B cell (primary cell): ENCODE results near the gene TCF15. TPM values are rescaled to one million over a fixed set of nuclear protein-coding genes. Genes with fewer than 3 reads are reported as not detected.

ENCODE experiments used
- ATAC-seq: fragments of 200-7000 bp; cut with Tn5 transposase; one replicate; pipeline ENCODE4 v1.10.0; 2021; ENCODE audit warnings: low read depth, mild to moderate bottlenecking, moderate number of reproducible peaks, moderate library complexity
- CTCF ChIA-PET: fragments of 350-600 bp; sonication (Branson Sonifier 250); formaldehyde crosslinking; loops from one replicate; lab custom pipeline; 2021; ENCODE audit warnings: antibody characterized with exemption, inconsistent platforms; lab: Charles Lee
- POLR2A ChIA-PET: fragments of 350-600 bp; sonication (Branson Sonifier 250); formaldehyde crosslinking; loops from one replicate; lab custom pipeline; 2021; ENCODE audit warnings: antibody characterized with exemption; lab: Charles Lee
- DNase-seq: peaks from one replicate; pipeline ENCODE4 v3.0.0; 2013
- H2AFZ ChIP-seq: 2 replicates; pipeline ENCODE4 v1.6.1; 2012; ENCODE audit warnings: mild to moderate bottlenecking, low read depth, low read length; ENCODE audit not compliant: insufficient read depth, poor library complexity, severe bottlenecking
- H3K27ac ChIP-seq, 2 donors: 1 replicate in 1 of 2; 2 replicates in 1 of 2; pipeline ENCODE4 v1.5.1; 2012 to 2013; ENCODE audit warnings: low read length in 2 of 2, mild to moderate bottlenecking in 2 of 2, moderate library complexity in 1 of 2
- H3K27me3 ChIP-seq, 4 experiments: fragments of 200-600 bp in 1 of 4; sonication (generic) in 1 of 4; replicated peaks in 1 of 4; 1 replicate in 2 of 4; 2 replicates in 2 of 4; pipeline versions ENCODE4 v1.6.1 to v1.7.0; 2013 to 2016; ENCODE audit warnings: low read length in 3 of 4, mild to moderate bottlenecking in 2 of 4, mixed read lengths in 1 of 4, moderate library complexity in 1 of 4; ENCODE audit not compliant: insufficient read depth in 4 of 4, control insufficient read depth in 3 of 4; ENCODE audit errors: control extremely low read depth in 1 of 4
- H3K36me3 ChIP-seq, 2 experiments: replicated peaks in 1 of 2; 1 replicate in 1 of 2; 2 replicates in 1 of 2; pipeline versions ENCODE4 v1.6.1 to v1.7.1; 2013; ENCODE audit warnings: low read length in 1 of 2; ENCODE audit not compliant: insufficient read depth in 2 of 2, control insufficient read depth in 1 of 2; ENCODE audit errors: control extremely low read depth in 1 of 2, extremely low read depth in 1 of 2
- H3K4me1 ChIP-seq, 2 donors: fragments of 200-600 bp in 1 of 2; sonication (generic) in 1 of 2; 1 replicate in 1 of 2; 2 replicates in 1 of 2; pipeline versions ENCODE4 v1.5.1 to v1.6.1; 2013 to 2017; ENCODE audit warnings: low read length in 2 of 2; ENCODE audit not compliant: control insufficient read depth in 2 of 2, insufficient read depth in 2 of 2
- H3K4me2 ChIP-seq: replicated peaks from 2 replicates; pipeline ENCODE3; 2012; ENCODE audit warnings: mild to moderate bottlenecking, low read depth, low read length; ENCODE audit not compliant: poor library complexity, severe bottlenecking
- H3K4me3 ChIP-seq, 5 experiments: fragments of 200-600 bp in 1 of 5; sonication (generic) in 1 of 5; 1 replicate in 3 of 5; 2 replicates in 2 of 5; pipeline versions ENCODE4 v1.5.1 to v1.7.0; 2011 to 2016; ENCODE audit warnings: low read length in 4 of 5, mild to moderate bottlenecking in 4 of 5, low read depth in 2 of 5, control low read depth in 1 of 5, moderate library complexity in 1 of 5; ENCODE audit not compliant: insufficient read depth in 1 of 5; ENCODE audit errors: control extremely low read depth in 1 of 5, extremely low read depth in 1 of 5
- H3K79me2 ChIP-seq: fragments of 200-600 bp; sonication (generic); one replicate; pipeline ENCODE4 v1.6.0; 2016; ENCODE audit warnings: low read length; ENCODE audit not compliant: control insufficient read depth, insufficient read depth
- H3K9ac ChIP-seq: fragments of 200-600 bp; sonication (generic); 2 replicates; pipeline ENCODE4 v1.6.1; 2017; ENCODE audit warnings: mild to moderate bottlenecking, low read length, moderate library complexity
- H3K9me3 ChIP-seq, 3 donors: one replicate each; pipeline versions ENCODE4 v1.6.1 to v1.7.1; 2013; ENCODE audit warnings: low read length in 2 of 3; ENCODE audit not compliant: control insufficient read depth in 2 of 3, insufficient read depth in 1 of 3; ENCODE audit errors: control extremely low read depth in 1 of 3
- H4K20me1 ChIP-seq: 2 replicates; pipeline ENCODE4 v1.6.0; 2012; ENCODE audit warnings: mild to moderate bottlenecking, low read length; ENCODE audit not compliant: insufficient read depth, control insufficient read depth, poor library complexity, severe bottlenecking
- H3K27ac Mint-ChIP-seq: one replicate; pipeline ENCODE4 v1.8.0; 2021; ENCODE audit warnings: mixed read lengths
- H3K27me3 Mint-ChIP-seq: one replicate; pipeline ENCODE4 v1.8.0; 2021; ENCODE audit warnings: mixed read lengths
- H3K4me1 Mint-ChIP-seq: one replicate; pipeline ENCODE4 v1.8.0; 2021; ENCODE audit warnings: mixed read lengths
- H3K4me3 Mint-ChIP-seq: one replicate; pipeline ENCODE4 v1.8.0; 2021; ENCODE audit warnings: mixed read lengths
- H3K9me3 Mint-ChIP-seq: one replicate; pipeline ENCODE4 v1.8.0; 2022; ENCODE audit warnings: mixed read lengths; ENCODE audit not compliant: insufficient read depth
- CTCF ChIP-seq: fragments of 200-600 bp; IDR thresholded peaks from one replicate; pipeline ENCODE4 v1.8.0; 2022; ENCODE audit warnings: antibody characterized with exemption, mild to moderate bottlenecking
- EZH2 ChIP-seq: IDR thresholded peaks from 2 replicates; pipeline ENCODE4 v1.6.1; 2012; ENCODE audit warnings: borderline replicate concordance, low read depth, mild to moderate bottlenecking, moderate library complexity, low read length; ENCODE audit not compliant: insufficient read depth, poor library complexity, severe bottlenecking
- WGBS: methylation state at CpG from one replicate; pipeline ENCODE4 v1.1.5; 2013; ENCODE audit warnings: missing lambda C conversion rate; ENCODE audit not compliant: insufficient coverage; 5-methylcytosine and 5-hydroxymethylcytosine counted together
- intact Hi-C: fragments of 100-400 bp; cut with micrococcal nuclease; formaldehyde crosslinking; loops from one replicate; pipeline ENCODE4 v1.10.0; 2022
- polyA plus RNA-seq: library from polyadenylated mRNA; depleted of rRNA; stranded (reverse); fragments of >200 nt; gene quantifications from 2 replicates; pipeline ENCODE4 v1.2.3, GENCODE V29; 2012
- total RNA-seq, 2 donors: library from RNA; stranded (reverse); fragments of 120-200 nt in 1 of 2; gene quantifications; 1 replicate in 1 of 2; 2 replicates in 1 of 2; pipeline versions ENCODE4 v1.2.3 to v1.2.4, GENCODE V29; 2013 to 2022

The TCF15 gene
- total and polyA plus RNA-seq, 2 donors (not counting 1 experiment from before 2014, with no cell fraction given) = not detected

DNA sequence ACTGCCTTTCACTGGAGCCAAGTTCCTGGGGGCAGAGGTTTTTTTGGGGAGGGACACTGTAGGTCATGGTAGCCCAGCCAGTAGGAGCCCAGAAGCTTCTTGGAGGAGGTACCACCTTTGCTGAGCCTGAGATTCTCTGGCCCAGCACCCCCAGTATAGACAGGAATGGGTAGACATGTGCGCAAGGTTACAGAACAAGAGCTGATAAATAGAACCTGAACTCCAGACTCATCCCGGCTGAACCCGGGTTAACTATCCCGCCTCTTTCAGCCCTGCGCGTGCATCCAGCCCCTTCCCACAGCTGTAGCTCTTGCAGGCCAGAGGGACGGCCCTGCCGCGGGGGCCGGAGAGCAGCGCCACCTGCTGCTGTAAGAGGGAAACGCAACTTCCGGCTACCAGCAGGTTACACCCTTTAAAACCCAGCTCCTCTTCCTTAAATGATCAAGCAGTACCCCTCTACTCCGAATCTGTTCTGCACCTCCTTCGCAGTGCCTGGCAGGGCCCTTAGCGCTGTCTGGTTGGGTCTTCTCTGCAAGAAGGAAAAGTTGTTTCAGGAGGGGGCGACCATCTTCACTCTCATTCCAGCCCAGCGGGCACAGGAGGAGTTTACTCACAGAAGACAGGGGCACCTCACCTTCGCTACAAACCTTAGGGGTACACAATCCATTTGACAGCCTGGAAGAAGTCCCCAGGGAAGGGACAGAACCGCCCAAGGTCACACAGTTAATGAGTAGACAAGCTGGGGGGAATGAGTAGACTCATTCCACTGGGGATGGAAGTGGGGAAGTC is 35.4 kb upstream of the TCF15 start:
- no peaks in the 10 kb centered on the region for H3K9me3 Mint-ChIP-seq
- peak overlapping the region; percentile 9 for H3K4me2 ChIP-seq
- no peak overlapping the region for H3K4me3 Mint-ChIP-seq
- peak; percentile 97 for TF ChIP-seq CTCF
- TF ChIP-seq EZH2 = no peak
- intact Hi-C loops = loop anchor here (1.0 kb wide), 2 partner anchors 8 to 84 kb away; partner anchors contain the start of gene SRXN1
- peaks cover 0 to 4% of the 10 kb centered on the region in 2 experiments for H3K36me3 ChIP-seq
- no peaks in the 10 kb centered on the region for H3K79me2 ChIP-seq
- H3K27ac ChIP-seq = no peak overlapping the region
- 17% methylated on average over 17 of the region's 20 CpGs for WGBS
- ChIA-PET POLR2A (no interaction called here), CTCF (interaction anchor here (0.6 to 2.6 kb wide), 17 partner anchors 9 to 861 kb away, joined by 3 to 13 read pairs (median 4); partner anchors contain the start of gene NRSN2)
- H3K9ac ChIP-seq = no peak overlapping the region
- H3K4me3 ChIP-seq = no peak overlapping the region
- peak overlapping the region; percentile 49 for H2AFZ ChIP-seq
- ATAC-seq = peak; percentile 84
- H3K27ac Mint-ChIP-seq = no peak overlapping the region
- H3K9me3 ChIP-seq = peaks cover 0 to 4% (median 0%) of the 10 kb centered on the region in 3 donors
- peaks cover 8% of the 10 kb centered on the region for H3K4me1 Mint-ChIP-seq
- H4K20me1 ChIP-seq = no peaks in the 10 kb centered on the region
- peaks cover 7 to 11% of the 10 kb centered on the region in 2 donors for H3K4me1 ChIP-seq
- H3K27me3 Mint-ChIP-seq = peaks cover 23% of the 10 kb centered on the region
- peaks cover 0 to 23% (median 9%) of the 10 kb centered on the region in 4 experiments for H3K27me3 ChIP-seq
- DNase-seq = peak; percentile 77
